Measurements from ENCODE around the gene KIRREL1.

The KIRREL1 gene

GRCh38 chr1:158002022-158002630, 8.7 kb downstream of the KIRREL1 start:
- DNase-seq (ENCODE audit: low read depth, low spot score), result no peak
- no peak overlapping the region for H3K4me3 ChIP-seq (ENCODE audit: low read length)

DNA sequence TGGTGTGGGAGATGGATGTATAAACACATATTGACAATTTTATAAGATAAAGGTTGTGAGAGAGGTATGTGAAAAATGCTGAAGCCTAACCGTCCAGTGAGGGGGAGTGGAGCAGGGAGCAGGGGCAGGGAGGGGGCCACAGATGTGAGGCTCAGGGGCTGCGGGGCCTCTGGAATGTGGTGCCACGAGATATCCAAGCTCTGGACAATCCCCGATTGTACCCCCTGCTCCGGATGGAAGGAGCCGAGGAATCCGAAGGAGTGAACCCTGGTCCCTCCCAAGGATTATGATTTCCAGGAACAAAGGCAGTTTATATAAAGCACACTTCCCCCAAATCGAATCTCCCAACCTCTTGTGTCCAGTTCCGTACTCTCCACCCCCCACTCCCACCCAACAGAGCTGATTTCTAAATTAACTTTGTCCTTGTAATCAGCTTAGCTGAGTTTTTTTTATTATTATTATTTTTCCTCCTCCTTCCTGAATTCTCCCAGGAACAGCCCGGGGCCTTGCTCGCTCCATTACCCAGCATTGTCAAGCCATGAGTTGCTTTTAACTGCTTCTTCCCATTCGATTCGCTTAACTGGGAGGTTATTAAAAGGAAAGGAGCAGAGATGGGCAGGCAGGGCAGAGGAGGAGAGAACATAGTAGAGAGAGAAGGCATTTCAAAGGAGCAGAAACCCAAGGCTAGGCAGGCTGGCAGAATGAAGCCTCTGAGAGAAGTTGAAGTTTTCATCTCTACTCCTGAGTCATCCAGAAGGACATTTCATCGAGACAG, 9.4 kb downstream of the KIRREL1 start:
- no peak for DNase-seq (ENCODE audit: low read depth, low spot score)
- no peak overlapping the region for H3K4me3 ChIP-seq (ENCODE audit: low read length)

- no peak for DNase-seq (ENCODE audit: low read depth, low spot score)
- no peak overlapping the region for H3K4me3 ChIP-seq (ENCODE audit: low read length)
Measured at GRCh38 chr1:158003406-158003800, 10.0 kb downstream of the KIRREL1 start.

DNA sequence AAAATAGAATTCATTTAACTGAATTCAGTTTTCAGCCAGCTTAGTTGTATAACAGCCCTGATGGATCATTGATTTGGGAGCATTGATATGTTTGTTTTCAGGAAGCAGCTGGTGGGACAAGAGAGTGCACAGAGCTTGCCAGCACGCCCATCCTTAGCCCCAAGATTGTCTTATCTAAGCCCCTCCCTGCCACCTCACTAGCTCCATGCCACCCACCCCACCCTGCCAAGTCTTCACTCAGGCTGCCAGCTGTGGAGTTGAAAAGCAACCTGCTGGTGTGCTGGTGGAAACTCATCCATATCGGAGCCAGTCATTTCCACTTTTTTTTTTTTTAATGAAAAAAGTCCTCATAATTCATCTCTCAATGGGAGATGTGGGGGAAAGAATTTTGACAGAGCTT, 11.8 kb downstream of the KIRREL1 start:
- H3K4me3 ChIP-seq (ENCODE audit: low read length), result no peak overlapping the region
- no peak for DNase-seq (ENCODE audit: low read depth, low spot score)

- no peak overlapping the region for H3K4me3 ChIP-seq (ENCODE audit: low read length)
- no peak for DNase-seq (ENCODE audit: low read depth, low spot score)
Measured at GRCh38 chr1:158007180-158007579, 13.7 kb downstream of the KIRREL1 start.

- no peak overlapping the region for H3K4me3 ChIP-seq (ENCODE audit: low read length)
- DNase-seq (ENCODE audit: low read depth, low spot score), result no peak
Measured at GRCh38 chr1:158007667-158008386, 14.4 kb downstream of the KIRREL1 start.

DNA sequence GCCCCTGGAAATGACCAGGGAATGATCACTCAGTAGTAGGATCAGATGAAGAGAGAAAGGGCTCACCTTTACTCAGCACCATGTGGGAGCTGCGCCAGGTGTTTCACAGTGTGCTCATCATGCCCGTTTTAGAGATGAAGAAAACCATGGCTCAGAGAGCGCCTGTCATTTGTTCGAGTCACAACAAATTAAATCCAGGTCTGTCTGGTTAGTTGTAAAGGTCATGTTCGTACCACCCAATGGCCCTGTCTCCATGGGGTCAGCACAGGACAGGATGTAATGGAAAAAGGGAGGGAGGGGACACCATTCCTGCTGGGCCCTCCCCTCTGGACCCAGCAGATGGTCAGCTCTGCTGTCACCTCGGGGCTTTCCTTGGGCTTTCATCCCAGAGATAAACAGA, 15.2 kb downstream of the KIRREL1 start:
- DNase-seq (ENCODE audit: low read depth, low spot score), result no peak
- H3K4me3 ChIP-seq (ENCODE audit: low read length), result no peak overlapping the region

- DNase-seq (ENCODE audit: low read depth, low spot score), result no peak
- no peak overlapping the region for H3K4me3 ChIP-seq (ENCODE audit: low read length)
Measured at GRCh38 chr1:158011714-158012113, 18.3 kb downstream of the KIRREL1 start.

GRCh38 chr1:158013840-158014730, 20.6 kb downstream of the KIRREL1 start:
- no peak overlapping the region for H3K4me3 ChIP-seq (ENCODE audit: low read length)
- DNase-seq (ENCODE audit: low read depth, low spot score), result peak; percentile 69

- no peak overlapping the region for H3K4me3 ChIP-seq (ENCODE audit: low read length)
Measured at GRCh38 chr1:158014731-158015320, 21.4 kb downstream of the KIRREL1 start.

GRCh38 chr1:158016651-158017335, 23.3 kb downstream of the KIRREL1 start:
- no peak overlapping the region for H3K4me3 ChIP-seq (ENCODE audit: low read length)
- no peak for DNase-seq (ENCODE audit: low read depth, low spot score)

More at GRCh38 chr1:158014731-158015320, 21.4 kb downstream of the KIRREL1 start:
- DNase-seq (ENCODE audit: low read depth, low spot score), result no peak

DNA sequence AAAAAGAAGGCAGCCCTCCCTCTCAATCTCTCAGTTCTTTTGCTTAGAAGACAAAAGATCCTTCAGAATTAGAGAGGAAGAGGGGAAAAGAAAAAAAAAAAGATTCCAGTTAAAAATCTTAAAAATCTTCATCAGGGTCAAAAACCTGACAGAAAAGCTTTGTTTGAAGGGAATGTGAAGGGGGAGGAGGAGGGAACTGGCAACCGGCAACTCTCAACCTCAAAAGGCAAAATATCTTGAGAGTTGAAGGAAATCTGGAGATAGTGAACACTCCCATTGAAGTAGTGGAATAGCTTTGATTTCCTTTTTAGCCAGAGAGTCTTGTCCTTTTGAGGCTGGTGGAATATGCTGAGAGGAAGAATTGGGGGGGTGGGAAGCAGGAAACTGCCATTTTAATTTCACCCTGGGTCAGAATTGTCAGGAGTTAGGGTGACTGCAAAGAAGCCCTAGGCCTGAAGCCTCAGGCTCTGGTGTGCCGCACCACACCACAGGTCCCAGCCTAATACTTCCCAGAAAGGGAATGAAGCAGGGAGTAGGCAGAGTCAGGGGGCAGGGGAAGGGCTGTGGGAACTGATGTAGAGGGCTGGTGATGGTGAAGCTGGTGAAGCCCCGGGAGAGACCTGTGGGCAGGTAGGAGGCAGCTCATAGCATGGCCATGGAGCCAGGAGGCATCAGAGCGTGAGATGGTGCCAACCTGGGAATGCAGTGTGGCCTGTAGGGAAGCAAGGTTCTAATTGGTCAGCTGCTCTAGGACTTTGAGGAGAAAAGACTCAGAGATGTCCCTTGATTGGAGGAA, 24.6 kb downstream of the KIRREL1 start:
- no peak for DNase-seq (ENCODE audit: low read depth, low spot score)
- H3K4me3 ChIP-seq (ENCODE audit: low read length), result no peak overlapping the region

GRCh38 chr1:158019171-158019868, 25.9 kb downstream of the KIRREL1 start:
- no peak for DNase-seq (ENCODE audit: low read depth, low spot score)
- H3K4me3 ChIP-seq (ENCODE audit: low read length), result no peak overlapping the region

DNA sequence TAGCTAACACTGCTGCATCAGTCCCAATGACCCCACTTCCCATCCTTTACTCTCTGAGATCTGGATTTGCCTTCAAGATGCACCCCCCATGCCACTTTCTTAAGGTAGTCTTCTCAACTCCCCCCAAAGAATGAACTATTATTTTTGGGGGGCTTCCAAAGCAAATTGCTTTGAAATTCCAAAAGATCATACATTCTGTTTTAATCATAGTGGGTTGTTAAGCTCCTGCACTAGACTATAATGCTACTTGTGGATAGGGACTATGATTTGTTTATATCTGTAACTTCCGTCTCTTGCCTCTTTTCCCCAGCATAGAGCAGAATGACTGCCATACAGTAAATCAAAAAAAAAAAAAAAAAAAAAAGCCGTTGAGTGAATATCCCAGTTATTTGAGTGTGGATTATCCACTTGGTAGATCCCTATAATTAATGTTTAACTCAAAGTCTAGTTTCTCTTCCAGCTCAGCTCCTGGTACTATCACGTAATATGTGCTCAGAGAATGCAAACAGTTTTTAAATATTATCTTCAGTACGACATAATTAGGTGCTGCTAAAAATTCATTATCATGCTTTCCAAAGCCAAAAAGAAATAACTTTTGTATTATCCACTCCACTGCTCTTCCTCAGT, 26.9 kb downstream of the KIRREL1 start:
- DNase-seq (ENCODE audit: low read depth, low spot score), result no peak
- H3K4me3 ChIP-seq (ENCODE audit: low read length), result no peak overlapping the region

DNA sequence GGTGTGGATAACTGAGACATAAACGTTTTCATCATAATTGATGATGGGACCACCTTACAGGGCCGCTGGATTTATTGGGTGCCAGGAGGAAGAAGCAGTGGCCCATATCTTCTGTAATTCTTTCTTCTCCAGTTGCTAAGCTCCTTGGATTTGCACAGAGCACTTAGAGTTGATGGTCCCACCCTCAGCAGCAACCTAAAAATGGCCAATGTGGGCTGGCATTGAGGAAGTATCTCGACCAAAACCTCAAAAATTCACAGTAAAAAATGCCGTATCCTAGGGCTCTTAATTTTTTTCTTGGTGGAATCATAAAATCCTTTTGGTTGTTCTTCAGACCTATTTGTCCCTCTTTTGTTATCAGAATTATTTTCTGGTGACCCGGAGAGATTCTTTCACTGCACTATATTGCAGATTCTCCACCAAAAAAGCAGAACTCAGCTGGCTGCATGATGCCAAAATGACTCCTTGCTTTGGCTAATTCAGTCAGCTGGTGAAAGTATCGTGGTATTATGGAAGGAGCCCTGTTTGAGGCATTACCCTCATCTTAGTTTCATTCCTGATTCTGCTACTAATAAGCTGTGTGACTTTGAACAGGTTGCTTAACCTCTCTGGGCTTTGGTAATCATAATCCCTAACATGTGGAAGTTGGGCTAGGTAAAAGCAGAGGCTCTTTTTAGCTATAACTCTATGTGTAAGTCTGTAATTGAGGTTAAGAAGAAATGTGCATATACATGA, 27.6 kb downstream of the KIRREL1 start:
- no peak for DNase-seq (ENCODE audit: low read depth, low spot score)
- no peak overlapping the region for H3K4me3 ChIP-seq (ENCODE audit: low read length)

- H3K4me3 ChIP-seq (ENCODE audit: low read length), result no peak overlapping the region
- no peak for DNase-seq (ENCODE audit: low read depth, low spot score)
Measured at GRCh38 chr1:158021721-158022120, 28.3 kb downstream of the KIRREL1 start.
